Activated B cell treated with CpG ODN at 0.5 μM for 24 hours (primary cell): ENCODE data around the gene RFX1. TPM values are rescaled to one million over a fixed set of nuclear protein-coding genes. Genes with fewer than 3 reads are reported as not detected.

Experiments used
- ATAC-seq: fragments of 200-7000 bp; cut with Tn5 transposase; one replicate; pipeline ENCODE4 v1.10.0; 2021; ENCODE audit warnings: low read depth, mild to moderate bottlenecking, moderate library complexity
- CTCF ChIA-PET: fragments of 350-600 bp; sonication (Branson Sonifier 250); formaldehyde crosslinking; loops from one replicate; lab custom pipeline; 2021; ENCODE audit warnings: antibody characterized with exemption; lab: Charles Lee
- POLR2A ChIA-PET: fragments of 350-600 bp; sonication (Branson Sonifier 250); formaldehyde crosslinking; loops from one replicate; lab custom pipeline; 2021; ENCODE audit warnings: antibody characterized with exemption; lab: Charles Lee
- DNase-seq: peaks from one replicate; pipeline ENCODE4 v3.0.0; 2022
- H3K27ac Mint-ChIP-seq: one replicate; pipeline ENCODE4 v1.8.0; 2020; ENCODE audit warnings: mixed read lengths
- H3K27me3 Mint-ChIP-seq: one replicate; pipeline ENCODE4 v1.8.0; 2021; ENCODE audit warnings: mixed read lengths
- H3K36me3 Mint-ChIP-seq: one replicate; pipeline ENCODE4 v1.8.0; 2021; ENCODE audit warnings: low read depth, mixed read lengths
- H3K4me1 Mint-ChIP-seq: one replicate; pipeline ENCODE4 v1.8.0; 2021; ENCODE audit warnings: mixed read lengths
- H3K4me3 Mint-ChIP-seq: one replicate; pipeline ENCODE4 v1.8.0; 2020; ENCODE audit warnings: mild to moderate bottlenecking, mixed read lengths
- H3K9me3 Mint-ChIP-seq: one replicate; pipeline ENCODE4 v1.8.0; 2020; ENCODE audit warnings: mixed read lengths
- intact Hi-C: fragments of 100-400 bp; cut with micrococcal nuclease; formaldehyde crosslinking; loops from one replicate; pipeline ENCODE4 v1.15.1; 2024
- total RNA-seq: library from RNA; stranded (reverse); gene quantifications from 2 replicates; pipeline ENCODE4 v1.2.3, GENCODE V29; 2022
- TF ChIP-seq, protein P1 (sequence below): fragments of 200-600 bp; IDR thresholded peaks from one replicate; pipeline ENCODE4 v1.8.0; 2022; ENCODE audit warnings: antibody characterized with exemption, mild to moderate bottlenecking

RFX1 gene
- total RNA-seq: 19.0 and 19.9 TPM in 2 replicates

DNA sequence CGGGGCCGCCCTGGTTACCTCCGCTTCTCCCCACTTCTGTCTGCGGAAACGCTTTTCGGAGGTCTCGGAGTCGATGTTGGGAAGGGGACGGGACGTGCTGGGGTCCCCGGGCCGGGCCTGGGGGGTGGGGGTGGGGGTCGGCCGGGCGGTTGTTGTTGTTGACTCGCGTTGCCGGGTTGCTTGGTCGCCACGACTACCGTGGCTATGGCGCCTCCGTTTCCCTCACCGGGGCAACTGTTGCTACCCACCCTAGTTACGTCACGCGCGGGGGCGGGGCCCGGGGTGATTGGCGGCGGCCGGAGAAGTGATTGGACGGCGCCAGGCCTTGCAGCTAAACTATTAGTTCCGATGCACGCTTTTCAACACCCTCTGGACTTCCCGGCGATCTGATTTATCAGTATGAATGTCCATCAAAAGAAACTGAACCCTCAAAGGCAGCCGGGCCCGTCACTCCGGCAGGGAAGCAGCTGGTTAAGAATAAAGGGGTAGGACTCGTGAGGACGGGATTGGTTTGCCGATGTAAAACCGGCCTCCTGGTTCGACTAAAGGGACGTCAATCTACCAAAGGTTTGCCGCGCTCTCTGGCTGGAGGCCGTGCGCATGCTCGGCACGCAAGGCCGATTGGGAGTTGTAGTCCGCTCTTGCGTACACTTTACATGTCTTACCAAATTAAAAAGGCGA, at the start of gene RFX1:
TSS of gene RFX1 (minus strand) at position 236 of the 681 bp plus-strand sequence. CDS start 12,477 bp downstream, outside the sequence.
- peak within 1 kb of the TSS; percentile 94 for H3K4me3 Mint-ChIP-seq
- peaks cover 49% of the 10 kb centered on the region for H3K4me1 Mint-ChIP-seq
- POLR2A ChIA-PET: interaction anchor here (0.5 to 5.4 kb wide), 26 partner anchors 9 to 888 kb away, joined by 3 to 42 read pairs (median 4); partner anchors contain the start of genes C19orf53, DCAF15, IL27RA and NACC1
- ATAC-seq: peak; percentile 74
- peaks cover 6% of the 10 kb centered on the region for H3K36me3 Mint-ChIP-seq
- DNase-seq: peak; percentile 100
- CTCF ChIA-PET: no interaction called here
- intact Hi-C loops: loop anchor here (1.0 to 10.0 kb wide), 11 partner anchors 9 to 889 kb away; partner anchors contain the start of genes BRME1, CC2D1A, DCAF15 and DDX39A
- no peaks in the 10 kb centered on the region for H3K27me3 Mint-ChIP-seq
- peak within 1 kb of the TSS; percentile 98 for H3K27ac Mint-ChIP-seq
- TF ChIP-seq, protein P1, sequence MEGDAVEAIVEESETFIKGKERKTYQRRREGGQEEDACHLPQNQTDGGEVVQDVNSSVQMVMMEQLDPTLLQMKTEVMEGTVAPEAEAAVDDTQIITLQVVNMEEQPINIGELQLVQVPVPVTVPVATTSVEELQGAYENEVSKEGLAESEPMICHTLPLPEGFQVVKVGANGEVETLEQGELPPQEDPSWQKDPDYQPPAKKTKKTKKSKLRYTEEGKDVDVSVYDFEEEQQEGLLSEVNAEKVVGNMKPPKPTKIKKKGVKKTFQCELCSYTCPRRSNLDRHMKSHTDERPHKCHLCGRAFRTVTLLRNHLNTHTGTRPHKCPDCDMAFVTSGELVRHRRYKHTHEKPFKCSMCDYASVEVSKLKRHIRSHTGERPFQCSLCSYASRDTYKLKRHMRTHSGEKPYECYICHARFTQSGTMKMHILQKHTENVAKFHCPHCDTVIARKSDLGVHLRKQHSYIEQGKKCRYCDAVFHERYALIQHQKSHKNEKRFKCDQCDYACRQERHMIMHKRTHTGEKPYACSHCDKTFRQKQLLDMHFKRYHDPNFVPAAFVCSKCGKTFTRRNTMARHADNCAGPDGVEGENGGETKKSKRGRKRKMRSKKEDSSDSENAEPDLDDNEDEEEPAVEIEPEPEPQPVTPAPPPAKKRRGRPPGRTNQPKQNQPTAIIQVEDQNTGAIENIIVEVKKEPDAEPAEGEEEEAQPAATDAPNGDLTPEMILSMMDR: no peak
- no peaks in the 10 kb centered on the region for H3K9me3 Mint-ChIP-seq

DNA sequence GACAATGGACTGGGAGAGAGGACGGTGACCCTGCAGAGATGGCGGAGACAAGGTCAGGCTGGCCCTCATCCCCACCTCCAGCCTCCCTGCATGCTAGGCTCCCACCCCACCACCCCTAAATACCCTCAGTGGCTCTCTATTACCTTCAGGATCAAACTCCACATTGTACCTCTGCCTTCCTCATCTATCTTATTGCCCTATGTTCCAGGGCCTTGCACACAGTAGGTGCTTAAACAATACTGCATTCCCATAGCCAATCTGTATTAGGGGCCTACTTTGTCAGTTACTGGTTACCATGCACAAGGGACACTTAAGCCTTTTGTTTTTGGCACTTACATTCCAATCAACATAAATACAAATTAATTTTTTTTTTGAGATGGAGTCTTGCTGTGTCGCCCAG, 49.3 kb upstream of the RFX1 start:
- H3K4me3 Mint-ChIP-seq: no peak overlapping the region
- no peaks in the 10 kb centered on the region for H3K9me3 Mint-ChIP-seq
- no peak overlapping the region for H3K27ac Mint-ChIP-seq
- TF ChIP-seq, protein P1: no peak
- H3K27me3 Mint-ChIP-seq: peaks cover 29% of the 10 kb centered on the region
- ChIA-PET POLR2A (no interaction called here), CTCF (interaction anchor here (1.2 kb wide), 1 partner anchor 15 kb away, joined by 3 read pairs; no protein-coding TSS in a partner anchor)
- DNase-seq: no peak
- ATAC-seq: no peak
- intact Hi-C loops: no loop called here
- H3K4me1 Mint-ChIP-seq: peaks cover 18% of the 10 kb centered on the region
- H3K36me3 Mint-ChIP-seq: peaks cover 24% of the 10 kb centered on the region

DNA sequence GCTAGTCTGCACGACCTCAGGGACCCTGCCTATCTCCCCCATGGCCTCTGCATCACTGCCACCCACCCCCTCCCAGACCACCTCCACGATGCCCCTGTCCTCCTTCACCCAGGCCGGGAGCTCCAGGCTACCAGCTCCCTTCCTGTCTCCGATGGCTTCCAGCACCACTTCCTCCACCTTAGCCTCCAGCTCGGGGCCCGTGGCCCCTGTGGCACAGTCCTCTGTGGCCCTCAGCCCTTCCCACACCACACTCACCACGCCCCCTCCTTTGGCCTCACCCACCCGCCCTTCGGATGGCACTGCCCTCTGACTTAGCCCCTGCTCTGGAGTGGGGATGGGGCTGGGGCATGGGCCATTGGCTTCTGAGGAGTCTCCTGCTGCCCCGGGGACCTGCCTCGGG, 48.6 kb upstream of the RFX1 start:
- Mint-ChIP-seq H3K27me3 (peaks cover 25% of the 10 kb centered on the region), H3K4me1 (peaks cover 18% of the 10 kb centered on the region), H3K36me3 (peaks cover 29% of the 10 kb centered on the region), H3K9me3 (no peaks in the 10 kb centered on the region), H3K4me3 (no peak overlapping the region), H3K27ac (no peak overlapping the region)
- no peak for ATAC-seq
- ChIA-PET POLR2A (interaction anchor here (0.6 kb wide), 1 partner anchor 220 kb away, joined by 3 read pairs; no protein-coding TSS in a partner anchor), CTCF (no interaction called here)
- intact Hi-C loops: no loop called here
- TF ChIP-seq, protein P1: no peak
- no peak for DNase-seq

DNA sequence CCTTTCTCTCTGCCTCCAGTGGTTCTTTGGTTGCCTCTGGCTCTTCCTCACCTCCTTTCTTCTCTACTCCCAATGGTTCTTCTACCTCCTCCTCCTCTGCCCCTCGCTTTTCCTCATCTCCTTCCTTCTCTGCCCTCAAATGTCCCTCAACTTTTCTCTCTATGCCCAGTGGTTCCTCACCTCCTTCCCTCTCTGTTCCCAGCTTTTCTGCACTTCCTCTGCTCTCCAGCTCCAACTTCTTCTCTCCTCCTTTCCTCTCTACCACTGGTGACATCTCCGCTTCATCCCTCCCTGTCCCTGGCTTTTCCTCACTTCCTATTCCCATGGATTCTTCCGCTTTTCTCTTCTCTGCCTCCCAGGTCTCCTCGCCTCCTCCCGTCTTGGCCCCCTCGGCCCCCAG, 48.0 kb upstream of the RFX1 start:
- DNase-seq (no peak), ATAC-seq (no peak)
- Mint-ChIP-seq H3K27ac (no peak overlapping the region), H3K9me3 (no peaks in the 10 kb centered on the region), H3K27me3 (peaks cover 23% of the 10 kb centered on the region), H3K4me1 (peaks cover 18% of the 10 kb centered on the region), H3K36me3 (peaks cover 31% of the 10 kb centered on the region), H3K4me3 (no peak overlapping the region)
- intact Hi-C loops: no loop called here
- CTCF ChIA-PET: no interaction called here
- TF ChIP-seq, protein P1: no peak
- POLR2A ChIA-PET: no interaction called here

DNA sequence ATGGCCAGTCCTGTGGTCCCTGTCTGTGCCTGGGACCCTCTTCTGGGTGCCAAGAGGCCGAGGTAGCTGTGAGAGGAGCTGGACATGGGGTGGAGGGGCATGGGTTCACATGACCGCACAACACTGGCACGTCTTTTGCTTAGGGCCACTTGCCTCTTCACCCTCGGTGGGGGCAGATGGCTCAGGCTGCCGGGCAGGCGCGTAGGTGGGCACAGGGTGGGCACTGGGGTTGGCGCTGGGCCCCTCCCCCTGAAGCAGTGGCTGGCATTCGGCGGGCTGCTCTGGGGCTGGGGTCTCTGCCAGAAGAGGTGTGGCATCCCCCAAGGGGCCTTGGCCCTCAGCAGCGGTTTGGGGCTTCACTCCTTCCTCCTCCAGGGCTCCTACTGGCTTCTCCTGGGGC, 47.4 kb upstream of the RFX1 start:
- intact Hi-C loops: no loop called here
- DNase-seq: no peak
- H3K27ac Mint-ChIP-seq: no peak overlapping the region
- POLR2A ChIA-PET: interaction anchor here (0.9 kb wide), 1 partner anchor 47 kb away, joined by 3 read pairs; the partner anchor contains the start of gene RFX1
- TF ChIP-seq, protein P1: no peak
- no peak overlapping the region for H3K4me3 Mint-ChIP-seq
- ATAC-seq: no peak
- H3K9me3 Mint-ChIP-seq: no peaks in the 10 kb centered on the region
- peaks cover 17% of the 10 kb centered on the region for H3K27me3 Mint-ChIP-seq
- peaks cover 36% of the 10 kb centered on the region for H3K36me3 Mint-ChIP-seq
- H3K4me1 Mint-ChIP-seq: peaks cover 12% of the 10 kb centered on the region
- CTCF ChIA-PET: no interaction called here
